AG20443 (cell line): ENCODE results near the gene OCA2.

ENCODE experiments used
- DNase-seq: peaks from one replicate; pipeline ENCODE4 v3.0.0; 2012; ENCODE audit warnings: low spot score, mixed read lengths

OCA2 gene

DNA sequence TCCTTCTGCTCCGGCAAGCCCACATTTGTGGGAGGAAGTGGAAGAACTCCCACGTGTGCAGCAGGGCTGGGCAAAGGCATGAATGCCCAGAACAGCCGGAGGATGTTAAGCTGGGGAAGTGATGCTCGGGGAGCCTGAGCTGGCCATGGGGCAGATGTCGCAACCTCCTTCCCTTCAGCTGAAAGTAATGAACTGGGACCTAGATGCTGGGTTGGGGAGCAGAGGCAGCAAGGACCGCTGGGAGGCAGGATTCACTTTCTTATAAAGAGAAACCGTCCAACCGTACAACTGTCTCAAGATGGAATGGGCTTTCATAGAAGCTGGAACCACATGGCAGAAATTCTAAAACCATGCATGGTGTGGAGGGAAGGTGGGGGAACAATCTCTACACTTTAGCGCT lies 290.9 kb downstream of the OCA2 start:
- DNase-seq, result no peak

DNA sequence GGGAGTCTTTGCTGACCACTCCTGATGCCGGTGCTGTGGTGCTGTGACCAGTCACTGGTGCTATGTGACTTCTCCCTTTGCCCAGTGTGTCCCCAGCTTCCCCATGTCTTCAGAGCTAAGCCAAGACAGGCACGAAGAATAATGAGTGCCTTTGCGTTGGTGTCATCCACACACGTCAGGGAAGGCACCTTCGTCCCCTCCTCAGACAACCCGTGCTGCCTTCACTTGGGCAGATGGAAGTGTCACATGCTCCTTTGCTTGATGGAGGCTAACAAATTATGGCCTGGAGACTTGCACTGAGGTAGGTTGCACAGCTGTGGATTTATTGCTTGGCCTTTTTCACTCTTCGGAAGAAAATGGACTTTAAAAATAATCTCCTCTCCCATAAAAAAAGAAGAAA lies 291.8 kb downstream of the OCA2 start:
- DNase-seq, result no peak

DNA sequence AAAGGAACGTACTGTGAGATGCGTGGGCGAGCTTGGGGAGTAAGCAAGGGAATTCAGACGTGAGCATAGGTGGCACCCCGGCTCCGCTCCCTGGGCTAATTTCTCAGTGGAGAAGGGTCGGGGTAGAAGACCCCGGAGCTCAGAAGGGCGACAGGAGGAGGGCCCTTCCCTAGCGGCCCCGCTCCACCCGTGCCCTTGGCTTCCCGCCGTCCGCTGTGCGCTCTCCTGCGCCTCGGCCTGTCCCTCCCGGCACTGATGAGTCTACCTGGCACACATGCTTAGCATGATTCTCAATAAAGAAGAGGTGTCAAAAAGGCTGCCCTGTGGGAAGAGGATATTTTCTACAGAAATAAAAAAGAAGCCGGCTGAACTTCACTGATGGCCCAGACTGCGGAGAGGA lies 292.7 kb downstream of the OCA2 start:
- no peak for DNase-seq

DNA sequence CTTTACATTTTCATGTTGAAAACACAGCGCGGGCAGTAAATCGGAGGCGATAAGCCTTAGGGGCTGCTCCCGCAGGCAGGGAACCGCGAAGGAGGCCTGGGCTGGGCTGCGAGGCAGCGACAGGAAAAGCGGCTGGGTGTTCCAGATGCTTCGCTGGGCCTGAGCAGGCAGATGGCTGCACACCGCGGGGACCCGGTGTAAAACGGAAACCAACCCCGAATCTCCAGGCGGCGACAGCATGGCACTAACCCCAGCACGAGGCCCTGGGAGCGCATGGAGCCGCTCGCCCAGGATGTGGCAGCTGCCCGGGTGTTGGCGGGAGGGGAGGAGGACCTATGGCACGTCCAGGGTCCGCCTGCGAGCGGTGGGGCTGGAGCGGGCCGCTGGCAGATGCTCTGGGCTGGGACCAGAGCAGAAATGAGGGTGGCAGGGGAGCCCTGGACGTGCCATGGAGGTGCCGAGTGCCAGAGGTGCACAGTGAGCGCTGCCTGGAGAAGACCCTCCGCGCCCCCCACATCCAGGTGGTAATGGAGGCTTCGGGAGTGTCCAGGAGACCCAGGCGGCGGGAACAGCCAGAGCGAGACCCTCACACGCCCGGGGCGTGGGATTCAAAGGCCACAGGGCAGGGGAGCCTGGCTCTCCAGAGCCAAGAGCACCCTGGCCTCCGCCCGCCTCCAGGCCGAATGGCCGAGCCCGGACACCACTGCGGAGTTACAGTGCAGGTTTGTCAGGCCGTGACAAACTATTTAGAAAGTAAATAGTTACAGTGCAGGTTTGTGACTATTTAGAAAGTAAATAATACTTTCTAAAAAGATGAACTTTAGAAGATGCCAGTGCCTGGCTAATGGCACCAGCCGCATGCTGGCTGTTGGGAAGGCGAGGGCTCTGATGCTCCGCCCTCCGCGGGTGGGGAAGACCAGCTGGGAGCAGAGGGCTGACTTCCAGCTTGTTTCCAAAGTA lies 293.6 kb downstream of the OCA2 start:
- no peak for DNase-seq

DNA sequence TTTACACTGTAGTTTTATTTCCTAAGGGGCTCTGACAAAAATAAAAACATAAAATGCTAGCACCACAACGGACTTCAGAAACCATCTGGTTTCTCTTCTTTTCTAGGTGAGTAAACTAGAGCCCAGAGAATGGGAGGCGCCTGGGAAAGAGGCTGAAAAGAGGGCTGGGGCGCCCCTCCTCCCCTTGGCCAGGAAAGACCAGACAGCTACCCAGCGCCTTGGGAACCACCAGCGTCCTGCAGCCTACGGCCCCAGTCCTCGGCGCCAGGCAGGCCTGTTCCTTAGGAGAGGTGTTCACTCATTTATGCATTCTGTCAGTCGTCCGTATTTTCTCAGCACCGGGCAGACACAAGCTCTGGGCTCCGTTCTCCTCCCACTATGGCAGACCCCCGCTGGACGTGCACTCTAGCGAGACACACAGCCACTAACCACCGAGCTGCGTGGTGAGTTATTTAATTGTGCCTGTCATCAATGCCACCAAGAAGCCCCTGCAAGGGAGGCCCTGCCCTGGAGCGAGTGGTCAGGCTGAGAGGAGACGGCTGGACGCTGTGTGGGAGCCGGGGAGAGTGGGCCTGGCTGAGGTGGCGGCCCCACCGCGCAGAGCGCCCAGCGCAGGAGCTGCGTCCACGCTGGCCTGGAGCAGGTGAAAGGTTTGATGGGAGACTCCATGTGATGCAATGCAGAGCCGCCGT lies 294.4 kb downstream of the OCA2 start:
- no peak for DNase-seq

DNA sequence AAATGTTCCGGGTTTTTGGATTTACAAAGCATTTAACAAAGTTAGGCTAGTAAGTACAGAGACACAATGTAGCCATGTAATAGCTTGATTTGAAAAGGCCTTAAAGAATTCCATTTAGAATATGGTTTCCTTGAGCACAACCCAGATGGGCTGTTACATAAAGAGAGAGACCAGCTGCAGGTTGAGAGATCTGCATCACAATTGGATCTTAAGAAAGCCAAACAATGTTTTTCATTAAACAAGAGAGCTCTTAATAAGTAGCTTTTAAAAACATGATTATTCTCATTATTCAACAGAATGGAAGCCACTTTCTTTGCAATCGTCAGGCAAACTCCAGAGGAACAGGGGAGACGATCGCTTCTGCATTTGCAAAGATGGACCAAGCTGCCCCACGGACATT lies 300.3 kb downstream of the OCA2 start:
- DNase-seq, result no peak

DNA sequence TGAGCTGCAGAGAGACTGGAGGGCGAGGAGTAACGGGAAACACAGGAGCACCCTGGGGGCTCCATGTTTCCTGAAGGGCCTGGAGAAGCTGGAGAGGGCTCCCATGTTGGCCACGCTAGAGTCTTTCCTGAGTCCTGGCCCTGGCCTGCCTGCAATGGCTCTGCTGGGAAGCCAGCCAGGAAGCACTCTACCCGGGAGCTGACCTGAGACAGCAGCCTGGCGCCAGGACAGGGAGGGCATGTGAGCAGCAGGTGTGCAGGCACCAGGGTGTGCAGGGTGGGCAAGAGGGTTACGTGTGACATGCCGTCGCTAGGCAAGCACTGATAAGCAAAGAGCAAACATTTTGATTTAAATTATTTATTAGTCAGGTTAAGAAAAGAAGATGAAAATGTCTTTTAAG lies 301.4 kb downstream of the OCA2 start:
- DNase-seq, result no peak

DNA sequence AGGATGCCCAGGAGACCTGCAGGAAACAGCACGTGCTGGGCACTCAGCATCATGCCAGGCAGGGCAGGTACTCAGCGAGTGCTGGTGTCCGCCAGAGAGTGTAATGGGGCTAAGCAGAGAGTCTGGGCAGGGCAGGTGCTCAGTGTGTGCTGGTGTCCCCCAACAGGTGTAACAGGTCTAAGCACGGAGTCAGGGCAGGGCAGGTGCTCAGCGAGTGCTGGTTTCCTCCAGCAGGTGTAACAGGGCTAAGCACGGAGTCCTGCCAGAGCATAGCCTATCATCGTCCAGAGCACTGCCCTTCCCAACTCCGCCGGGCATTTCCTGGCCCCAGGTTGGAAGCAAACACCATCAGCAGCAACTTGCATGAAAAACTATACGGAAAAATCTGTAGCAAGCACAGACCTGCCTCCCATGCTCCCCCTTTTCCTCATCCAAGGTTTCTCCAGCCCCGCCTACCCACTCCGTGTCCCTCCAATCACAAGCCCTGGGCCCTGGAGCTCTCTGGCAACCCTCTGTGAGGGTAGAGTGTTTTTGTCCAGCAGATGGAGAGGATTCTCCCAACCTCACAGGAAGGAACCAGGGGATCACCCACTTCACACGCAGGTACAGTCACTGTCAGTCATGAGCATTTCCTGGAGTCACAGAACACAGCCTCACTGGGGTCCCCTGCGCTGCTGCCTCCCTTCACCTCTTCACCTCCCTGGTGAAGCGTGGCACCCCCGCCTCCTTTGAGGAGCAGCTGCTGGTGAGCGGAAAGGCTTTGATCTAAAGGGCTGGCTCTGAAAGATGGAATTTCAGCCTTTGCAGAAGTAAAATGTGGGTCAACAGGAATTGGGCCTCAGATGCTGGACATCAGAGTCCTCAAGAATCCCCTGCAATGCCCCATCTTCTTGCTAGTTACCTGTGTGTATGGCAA lies 302.5 kb downstream of the OCA2 start:
- DNase-seq, result no peak

DNA sequence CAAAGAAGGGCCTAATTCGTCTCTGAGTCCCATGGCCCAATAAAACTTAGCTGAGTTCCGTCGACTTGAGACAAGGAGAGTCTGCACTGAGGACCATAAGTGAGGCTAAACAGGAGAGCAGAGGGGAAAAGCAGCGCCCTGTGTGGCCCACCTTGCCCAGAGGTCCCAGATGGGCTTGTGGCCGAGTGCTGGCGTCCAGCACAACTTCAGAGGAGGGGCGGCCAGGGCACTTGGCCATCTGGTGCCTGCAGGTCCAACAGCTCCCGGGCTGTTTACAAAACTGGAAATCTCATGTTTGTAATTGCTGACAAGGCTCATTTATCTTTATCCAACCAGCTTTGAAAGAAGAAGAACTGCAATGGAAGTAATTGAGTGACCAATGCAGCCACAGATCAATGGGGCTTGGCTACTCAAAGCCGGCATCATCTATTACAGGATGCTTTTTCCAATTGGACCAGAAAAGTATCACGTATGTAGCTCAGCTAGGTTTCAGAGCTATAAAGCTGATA lies 306.3 kb downstream of the OCA2 start:
- no peak for DNase-seq

DNA sequence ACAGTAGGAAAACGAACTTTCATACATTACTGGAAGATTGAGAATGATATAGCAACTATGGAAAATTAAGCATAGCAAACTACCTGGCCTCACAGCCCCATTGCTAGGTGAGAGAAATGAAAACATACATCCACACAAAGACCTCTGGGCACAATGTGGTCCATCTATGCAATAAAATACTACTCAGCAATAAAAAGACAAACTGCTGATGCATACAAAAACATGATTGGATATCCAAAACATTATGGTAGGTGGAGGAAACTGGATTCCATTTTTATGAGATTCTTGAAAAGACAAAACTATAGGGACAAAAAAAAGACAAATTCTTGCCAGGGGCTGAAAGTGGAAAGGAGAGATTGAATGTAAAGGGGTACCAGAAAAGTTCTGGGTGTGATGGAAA lies 308.8 kb downstream of the OCA2 start:
- no peak for DNase-seq

DNA sequence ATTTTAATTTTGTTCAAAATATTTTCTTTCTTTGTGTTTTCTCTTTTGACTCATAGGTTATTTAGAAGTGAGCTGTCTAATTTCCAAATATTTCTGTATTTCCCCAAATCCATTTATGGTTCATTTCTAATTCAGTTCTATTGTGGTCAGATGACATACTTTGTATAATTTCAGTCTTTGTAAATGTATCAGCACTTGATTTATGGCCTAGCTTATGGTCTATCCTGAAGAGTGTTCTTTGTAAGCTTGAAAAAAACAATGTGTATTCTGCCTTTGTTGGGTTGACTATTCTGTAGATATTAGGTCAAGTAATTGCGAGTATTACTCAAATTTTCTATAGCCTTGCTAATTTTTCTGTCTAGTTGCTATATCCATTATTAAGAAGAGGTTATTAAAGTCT lies 311.2 kb downstream of the OCA2 start:
- DNase-seq, result no peak

DNA sequence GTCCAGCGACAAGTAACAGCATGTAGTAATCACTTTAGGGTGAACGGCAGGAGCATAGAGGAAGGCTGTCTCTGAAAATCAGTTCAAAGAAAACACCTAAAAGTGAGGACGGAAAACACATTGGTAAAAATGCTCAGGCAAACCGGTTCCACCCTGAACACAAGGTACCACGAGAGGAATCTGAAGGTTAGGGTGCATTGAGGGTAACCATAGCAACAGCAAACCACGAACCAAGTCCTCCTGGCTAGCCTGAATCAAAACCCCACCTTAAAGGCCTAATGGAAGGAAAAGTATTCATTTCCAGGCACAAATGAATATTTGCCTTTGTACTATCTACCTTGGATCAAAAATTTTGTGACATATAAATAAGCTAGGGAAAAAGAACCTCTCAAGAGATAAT lies 315.0 kb downstream of the OCA2 start:
- DNase-seq, result no peak

DNA sequence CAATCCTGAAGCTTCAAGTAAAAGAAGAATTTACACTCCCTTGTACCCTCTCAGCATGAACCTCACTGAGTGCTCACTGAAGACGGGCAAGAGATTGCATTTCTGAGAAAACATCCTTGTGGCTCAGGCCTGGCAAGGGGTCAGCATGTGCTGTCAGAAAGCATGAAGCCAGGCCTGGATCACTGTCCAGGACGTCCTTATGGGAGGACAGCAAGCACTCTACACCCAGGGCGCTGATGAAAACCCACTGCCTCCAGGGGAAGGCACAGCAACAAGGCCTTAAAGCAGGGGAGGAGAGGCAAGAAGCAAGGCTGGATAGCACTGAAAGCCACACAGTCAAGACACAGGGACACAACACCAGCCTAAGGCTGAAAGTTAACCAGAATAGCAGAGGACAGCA lies 315.4 kb downstream of the OCA2 start:
- DNase-seq, result no peak

DNA sequence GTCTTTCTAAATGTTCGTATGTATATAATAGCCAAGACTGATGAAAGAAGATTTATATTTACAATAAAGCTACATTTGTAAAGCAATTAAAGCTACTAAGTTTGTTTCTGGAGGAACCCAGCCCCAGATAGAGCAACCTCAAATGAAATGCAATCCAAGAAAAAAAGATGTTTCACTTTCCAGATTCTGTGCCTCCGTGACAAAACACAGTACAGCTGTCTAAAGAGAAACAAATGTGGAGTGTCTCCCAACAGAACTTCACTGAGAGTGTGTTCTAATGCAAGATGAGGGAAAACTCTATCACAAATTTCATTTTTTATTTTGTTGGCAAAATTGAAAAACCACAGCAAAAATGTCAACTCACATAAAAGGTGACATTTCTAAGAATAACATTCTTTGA lies 317.0 kb downstream of the OCA2 start:
- no peak for DNase-seq

DNA sequence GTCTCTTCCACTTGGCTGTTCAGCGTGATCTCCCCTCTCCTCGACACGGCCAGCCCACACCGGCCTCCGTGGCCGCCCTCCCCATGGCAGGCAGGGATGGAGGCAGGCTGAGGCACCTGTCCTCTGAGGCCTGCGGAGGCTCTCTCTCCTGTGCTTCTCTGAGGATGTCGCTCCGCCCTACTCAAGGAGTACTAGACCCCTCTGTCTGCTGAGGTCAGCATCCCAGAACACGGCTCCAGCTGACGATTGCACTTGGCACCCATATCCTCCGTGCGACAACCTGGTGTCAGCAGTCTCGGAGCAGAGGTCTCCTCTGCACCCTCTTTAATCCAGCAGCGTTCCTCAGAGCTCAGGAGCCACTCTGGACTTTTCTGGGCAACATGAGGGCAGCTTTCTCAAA lies 322.6 kb downstream of the OCA2 start:
- no peak for DNase-seq

DNA sequence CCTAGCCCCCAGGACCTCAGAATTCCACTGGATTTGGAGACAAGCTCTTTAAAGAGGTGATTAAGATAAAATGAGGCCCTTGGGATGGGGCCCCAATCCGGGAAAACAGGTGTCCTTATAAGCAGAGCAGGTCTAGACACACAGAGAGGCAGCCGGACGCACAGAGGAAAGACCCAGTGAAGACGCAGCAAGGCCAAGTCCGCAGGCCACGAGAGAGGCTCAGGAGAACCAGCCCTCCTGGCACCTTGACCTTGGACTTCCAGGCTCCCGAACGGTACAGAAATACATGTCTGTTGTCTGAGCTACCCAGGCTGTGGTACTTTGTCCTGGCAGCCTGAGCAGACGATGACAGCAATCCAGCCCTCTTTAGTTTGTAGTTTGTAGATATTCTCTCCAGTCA lies 324.5 kb downstream of the OCA2 start:
- no peak for DNase-seq

DNA sequence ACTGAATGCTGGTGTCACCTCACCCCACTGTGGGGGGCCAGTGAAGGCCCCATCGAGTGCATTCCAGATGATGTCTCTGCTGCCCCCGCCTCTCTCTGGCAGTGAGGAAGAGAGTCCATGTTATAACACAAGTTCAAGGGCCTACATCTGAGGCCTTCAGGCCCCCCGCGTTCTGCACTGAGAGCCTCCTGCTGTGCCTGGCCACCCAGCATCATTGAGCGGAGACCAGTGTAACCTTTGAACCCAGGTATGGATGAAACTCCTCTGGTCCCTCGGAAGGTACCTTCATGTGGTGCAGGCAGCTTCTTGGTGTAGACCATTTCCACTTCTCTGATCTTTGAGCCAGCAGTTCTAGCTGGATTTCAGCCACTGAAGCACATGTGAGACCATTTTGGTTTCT lies 324.9 kb downstream of the OCA2 start:
- no peak for DNase-seq

DNA sequence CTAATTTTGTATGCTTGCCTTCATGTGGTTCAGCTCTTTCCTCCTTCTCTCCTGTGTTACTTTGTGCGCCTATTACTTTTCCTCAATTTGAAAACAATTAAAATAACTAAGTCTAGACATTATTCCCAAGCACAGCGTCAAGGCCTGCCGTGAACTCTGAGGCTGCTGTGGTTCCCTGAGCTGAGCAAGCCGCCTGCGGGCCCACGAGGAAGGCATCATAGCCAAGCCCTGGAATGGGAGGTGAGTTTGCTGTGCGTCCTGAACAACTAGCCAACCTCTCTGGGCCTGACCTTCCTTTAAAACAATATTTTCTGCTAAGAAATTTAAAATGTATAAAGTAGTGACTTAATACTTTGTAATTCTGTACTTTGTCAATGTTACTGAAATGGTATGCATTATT lies 327.2 kb downstream of the OCA2 start:
- no peak for DNase-seq

DNA sequence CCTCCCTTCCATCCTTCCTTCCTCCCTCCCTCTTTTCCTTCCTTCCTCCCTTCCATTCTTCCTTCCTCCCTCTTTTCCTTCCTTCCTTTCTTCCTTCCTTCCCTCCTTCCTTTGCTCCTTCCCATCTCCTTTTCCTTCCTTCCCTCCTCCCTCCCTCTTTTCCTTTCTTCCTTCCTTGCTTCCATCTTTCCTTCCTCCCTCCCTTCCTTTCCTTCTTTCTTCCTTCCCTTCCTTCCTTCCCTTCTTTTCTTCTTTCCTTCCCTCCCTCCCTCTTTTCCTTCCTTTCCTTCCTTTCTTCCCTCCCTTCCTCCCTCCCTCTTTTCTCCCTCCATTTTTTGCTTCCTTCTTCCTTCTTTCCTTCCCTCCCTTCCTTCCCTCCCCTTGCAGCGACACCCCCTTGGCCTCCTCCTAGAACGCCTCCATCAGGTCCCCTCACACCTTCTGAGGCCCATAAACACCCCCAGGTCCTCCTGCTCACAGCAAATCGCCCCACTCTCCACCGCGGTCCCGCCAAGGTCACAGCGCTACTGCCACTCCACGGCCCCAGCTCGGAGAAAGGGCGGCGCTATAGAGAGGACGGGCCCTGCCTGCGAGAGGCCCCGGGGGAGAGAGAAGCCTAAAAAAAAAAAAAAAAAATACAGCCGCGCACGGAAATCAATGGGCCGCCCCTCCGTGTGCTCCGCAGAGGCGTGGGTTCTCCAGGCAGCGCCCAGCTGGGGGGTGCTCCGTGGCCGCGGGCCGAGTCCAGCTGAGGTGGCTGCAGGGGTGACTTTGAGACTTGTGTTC lies 328.2 kb downstream of the OCA2 start:
- no peak for DNase-seq

DNA sequence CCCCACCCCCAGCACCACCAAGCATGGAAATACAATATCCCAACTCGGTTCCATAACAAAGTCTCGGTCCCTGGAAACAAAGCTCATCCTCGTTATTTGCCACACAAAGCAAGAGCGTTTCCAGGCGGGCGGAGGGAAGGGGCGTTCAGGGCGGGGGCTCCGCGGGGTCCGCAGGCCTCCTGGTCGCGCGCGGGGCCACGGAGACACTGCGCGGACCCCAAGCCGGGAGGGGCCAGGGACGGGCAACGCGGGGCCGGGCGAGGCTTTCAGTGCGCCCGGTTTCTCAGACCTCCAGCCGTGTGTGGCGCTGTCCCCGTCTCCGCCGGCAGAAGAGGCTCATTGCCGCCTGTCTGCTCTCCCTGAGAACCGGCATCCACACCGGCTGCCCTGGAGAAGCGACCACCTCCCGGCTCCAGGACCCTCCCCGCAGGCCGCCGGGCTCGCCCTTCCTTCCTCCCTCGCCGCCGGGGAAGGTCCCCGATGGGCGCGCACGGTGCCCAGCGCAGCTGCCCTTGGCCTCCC lies 329.0 kb downstream of the OCA2 start:
- no peak for DNase-seq

DNA sequence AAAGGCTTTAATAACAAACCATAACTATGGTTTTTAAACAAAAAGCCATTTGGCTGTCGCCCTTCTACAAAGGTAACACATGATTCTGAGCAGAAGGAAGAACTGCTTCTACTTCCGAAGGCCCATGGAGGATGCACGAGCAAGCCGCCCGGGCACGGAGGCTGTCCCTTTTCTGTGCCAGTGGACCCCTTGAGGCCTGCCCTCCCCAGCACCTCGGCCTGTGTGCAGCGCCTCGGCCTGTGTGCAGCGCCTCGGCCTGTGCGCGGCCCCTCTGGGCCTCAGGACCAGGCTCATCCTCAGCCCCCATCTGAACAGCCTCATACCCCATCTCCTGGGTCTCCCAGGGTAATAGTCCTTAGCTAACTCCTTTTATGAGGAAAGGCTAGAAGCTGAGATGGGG lies 329.5 kb downstream of the OCA2 start:
- no peak for DNase-seq
